PC-9 (cell line): ENCODE results near the gene PRRG2.

Experiments
- EZH2 ChIP-seq: fragments of 200-600 bp; sonication (generic); IDR thresholded peaks from 2 replicates; pipeline ENCODE4 v1.8.0; 2017; ENCODE audit warnings: antibody characterized with exemption, low read depth
- TF ChIP-seq, protein P1 (sequence below): fragments of 200-600 bp; sonication (generic); conservative IDR thresholded peaks from 2 replicates; pipeline ENCODE4 v1.6.1; 2017; ENCODE audit warnings: mixed run types, antibody characterized with exemption, mild to moderate bottlenecking, moderate library complexity

DNA sequence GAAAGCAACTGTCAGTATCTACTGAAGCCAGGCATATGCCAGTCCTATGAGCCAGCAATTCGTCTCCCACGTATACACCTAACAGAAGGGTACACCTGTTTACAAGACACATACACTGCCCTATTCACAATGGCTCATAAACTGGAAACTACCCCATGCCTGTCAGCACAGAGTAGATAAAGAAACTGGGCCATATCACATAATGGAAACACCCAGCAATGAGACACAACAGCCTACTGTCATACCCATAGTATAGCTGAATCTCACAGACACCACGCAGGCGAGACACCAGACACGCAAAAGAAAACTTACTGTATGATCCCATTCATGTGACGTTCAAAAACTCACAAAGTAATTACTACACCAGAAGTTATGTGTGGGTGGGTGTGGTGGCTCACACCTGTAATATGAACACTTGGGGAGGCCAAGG, 16.5 kb upstream of the PRRG2 start:
- TF ChIP-seq, protein P1, sequence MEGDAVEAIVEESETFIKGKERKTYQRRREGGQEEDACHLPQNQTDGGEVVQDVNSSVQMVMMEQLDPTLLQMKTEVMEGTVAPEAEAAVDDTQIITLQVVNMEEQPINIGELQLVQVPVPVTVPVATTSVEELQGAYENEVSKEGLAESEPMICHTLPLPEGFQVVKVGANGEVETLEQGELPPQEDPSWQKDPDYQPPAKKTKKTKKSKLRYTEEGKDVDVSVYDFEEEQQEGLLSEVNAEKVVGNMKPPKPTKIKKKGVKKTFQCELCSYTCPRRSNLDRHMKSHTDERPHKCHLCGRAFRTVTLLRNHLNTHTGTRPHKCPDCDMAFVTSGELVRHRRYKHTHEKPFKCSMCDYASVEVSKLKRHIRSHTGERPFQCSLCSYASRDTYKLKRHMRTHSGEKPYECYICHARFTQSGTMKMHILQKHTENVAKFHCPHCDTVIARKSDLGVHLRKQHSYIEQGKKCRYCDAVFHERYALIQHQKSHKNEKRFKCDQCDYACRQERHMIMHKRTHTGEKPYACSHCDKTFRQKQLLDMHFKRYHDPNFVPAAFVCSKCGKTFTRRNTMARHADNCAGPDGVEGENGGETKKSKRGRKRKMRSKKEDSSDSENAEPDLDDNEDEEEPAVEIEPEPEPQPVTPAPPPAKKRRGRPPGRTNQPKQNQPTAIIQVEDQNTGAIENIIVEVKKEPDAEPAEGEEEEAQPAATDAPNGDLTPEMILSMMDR: no peak
- no peak for TF ChIP-seq EZH2
